ENCODE results near the gene EWSR1. TPM values are rescaled to one million over a fixed set of nuclear protein-coding genes. Genes with fewer than 3 reads are reported as not detected.

Gene EWSR1
- polyA plus RNA-seq, 3 donors: 340 to 350 (median 343) TPM

GRCh38 chr22:29325356-29325755 is 57.3 kb downstream of the EWSR1 start:
- DNase-seq (ENCODE audit: extremely low read depth in 1 of 11, low read depth in 9 of 11, low spot score in 4 of 11): no peak

DNA sequence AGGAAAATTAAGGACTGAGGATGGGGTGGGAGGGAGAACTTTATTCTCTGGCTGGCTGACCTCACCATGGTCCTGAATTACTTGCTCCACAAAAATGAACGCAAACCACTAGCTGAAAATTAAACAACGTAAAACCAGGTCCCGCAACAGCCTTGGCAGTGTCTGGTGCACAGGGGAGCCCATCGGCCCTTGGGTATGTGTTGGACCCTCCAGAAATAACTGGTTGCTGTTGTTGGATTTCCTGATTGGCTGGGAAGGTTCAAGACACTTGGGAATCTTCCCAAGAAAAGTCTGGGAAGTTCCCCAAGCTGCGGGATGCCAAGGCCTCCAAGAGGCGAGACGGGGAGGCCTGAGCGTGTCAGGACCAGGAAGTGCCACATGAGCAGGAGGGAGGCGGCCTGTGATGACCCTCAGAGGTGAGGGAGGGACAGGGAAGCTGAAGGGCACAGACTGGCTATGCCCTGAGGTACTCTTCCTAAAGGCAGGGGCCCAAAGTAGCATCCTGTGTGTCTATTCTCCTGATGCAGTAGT is 57.8 kb downstream of the EWSR1 start:
- DNase-seq (ENCODE audit: extremely low read depth in 1 of 11, low read depth in 9 of 11, low spot score in 4 of 11): no peak

GRCh38 chr22:29326481-29326880 is 58.4 kb downstream of the EWSR1 start:
- DNase-seq (ENCODE audit: extremely low read depth in 1 of 11, low read depth in 9 of 11, low spot score in 4 of 11): no peak

GRCh38 chr22:29327089-29327764 is 59.2 kb downstream of the EWSR1 start:
- DNase-seq (ENCODE audit: extremely low read depth in 1 of 11, low read depth in 9 of 11, low spot score in 4 of 11): no peak

DNA sequence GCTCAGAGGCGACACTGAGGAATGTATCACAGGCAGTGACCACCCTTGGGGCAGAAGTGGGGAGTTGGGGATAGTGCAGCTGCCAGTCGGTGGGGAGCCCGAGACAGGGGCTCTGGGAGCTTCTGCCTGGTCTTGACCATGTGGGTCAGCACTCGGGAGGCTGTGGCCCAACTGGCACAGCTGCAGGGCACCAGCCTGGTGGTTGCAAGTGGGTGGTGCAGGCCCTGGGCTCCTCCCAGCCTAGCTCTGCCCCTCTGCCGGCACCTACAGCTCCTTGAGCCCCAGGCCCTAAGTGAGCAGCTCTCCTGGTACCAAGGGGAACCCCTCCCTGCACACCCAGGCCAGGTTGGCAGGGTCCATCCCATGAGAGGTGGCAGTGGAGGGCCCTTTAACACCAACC is 60.0 kb downstream of the EWSR1 start:
- no peak for DNase-seq (ENCODE audit: extremely low read depth in 1 of 11, low read depth in 9 of 11, low spot score in 4 of 11)

GRCh38 chr22:29328566-29329500 is 60.8 kb downstream of the EWSR1 start:
- no peak for DNase-seq (ENCODE audit: extremely low read depth in 1 of 11, low read depth in 9 of 11, low spot score in 4 of 11)

- no peak for DNase-seq (ENCODE audit: extremely low read depth in 1 of 11, low read depth in 9 of 11, low spot score in 4 of 11)
These were observed 61.5 kb downstream of the EWSR1 start for GRCh38 chr22:29329581-29329980.

GRCh38 chr22:29330291-29330690 is 62.2 kb downstream of the EWSR1 start:
- no peak for DNase-seq (ENCODE audit: extremely low read depth in 1 of 11, low read depth in 9 of 11, low spot score in 4 of 11)

DNA sequence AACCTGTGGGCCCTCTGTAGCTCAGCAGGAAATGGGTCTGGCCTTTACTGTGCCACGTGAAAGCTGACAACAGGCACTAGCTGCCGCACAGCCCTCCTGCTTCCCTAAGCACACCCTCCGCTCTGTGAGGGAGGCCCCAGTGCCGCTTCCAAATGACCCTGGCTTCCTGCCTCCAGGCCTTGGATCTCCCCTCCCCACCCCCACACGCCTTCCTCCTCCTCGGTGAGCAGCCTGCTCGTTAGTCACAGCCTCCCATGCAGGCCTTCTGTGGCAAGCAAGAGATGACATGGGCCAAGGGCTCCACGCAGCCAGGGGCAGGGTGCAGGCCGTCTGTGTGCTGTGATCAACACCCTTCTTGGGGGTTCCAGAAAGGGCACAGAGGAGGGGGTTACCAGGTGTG is 62.7 kb downstream of the EWSR1 start:
- no peak for DNase-seq (ENCODE audit: extremely low read depth in 1 of 11, low read depth in 9 of 11, low spot score in 4 of 11)

- no peak for DNase-seq (ENCODE audit: extremely low read depth in 1 of 11, low read depth in 9 of 11, low spot score in 4 of 11)
These were observed 63.1 kb downstream of the EWSR1 start for GRCh38 chr22:29331213-29331612.

DNA sequence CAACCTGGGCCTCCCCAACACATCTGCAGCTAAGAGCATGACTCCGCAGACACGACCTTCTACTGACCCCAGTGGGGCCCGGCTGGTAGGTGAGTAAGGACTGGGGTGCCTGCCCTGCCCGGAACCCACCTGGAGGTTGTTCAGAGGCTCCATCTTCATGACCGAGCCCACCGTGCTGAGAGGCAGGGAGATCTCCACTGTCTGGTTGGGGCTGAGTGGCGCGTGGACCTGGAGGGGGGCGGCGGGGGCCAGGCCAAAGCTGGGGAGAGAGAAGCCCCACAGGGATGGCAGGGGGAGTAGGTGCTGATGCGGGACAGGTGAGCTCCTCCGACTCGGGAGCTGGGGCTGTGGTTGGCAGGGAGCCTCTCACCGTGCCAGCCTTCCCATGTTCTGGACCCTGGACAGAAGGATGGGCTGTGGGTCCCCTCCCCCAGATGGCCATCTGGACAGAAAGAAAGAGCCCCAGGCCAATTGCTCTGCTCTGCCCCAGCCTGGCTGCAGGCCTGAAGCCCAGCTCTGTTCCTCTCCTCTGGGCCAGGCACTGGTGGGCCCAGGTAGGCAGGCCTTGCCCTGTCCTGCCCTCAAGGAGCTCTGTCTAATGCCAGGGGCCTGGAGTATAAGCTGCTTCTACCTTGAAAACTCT is 63.7 kb downstream of the EWSR1 start:
- no peak for DNase-seq (ENCODE audit: extremely low read depth in 1 of 11, low read depth in 9 of 11, low spot score in 4 of 11)

- no peak for DNase-seq (ENCODE audit: extremely low read depth in 1 of 11, low read depth in 9 of 11, low spot score in 4 of 11)
These were observed 64.9 kb downstream of the EWSR1 start for GRCh38 chr22:29332886-29333496.

- no peak for DNase-seq (ENCODE audit: extremely low read depth in 1 of 11, low read depth in 9 of 11, low spot score in 4 of 11)
These were observed 66.1 kb downstream of the EWSR1 start for GRCh38 chr22:29334148-29334547.

DNA sequence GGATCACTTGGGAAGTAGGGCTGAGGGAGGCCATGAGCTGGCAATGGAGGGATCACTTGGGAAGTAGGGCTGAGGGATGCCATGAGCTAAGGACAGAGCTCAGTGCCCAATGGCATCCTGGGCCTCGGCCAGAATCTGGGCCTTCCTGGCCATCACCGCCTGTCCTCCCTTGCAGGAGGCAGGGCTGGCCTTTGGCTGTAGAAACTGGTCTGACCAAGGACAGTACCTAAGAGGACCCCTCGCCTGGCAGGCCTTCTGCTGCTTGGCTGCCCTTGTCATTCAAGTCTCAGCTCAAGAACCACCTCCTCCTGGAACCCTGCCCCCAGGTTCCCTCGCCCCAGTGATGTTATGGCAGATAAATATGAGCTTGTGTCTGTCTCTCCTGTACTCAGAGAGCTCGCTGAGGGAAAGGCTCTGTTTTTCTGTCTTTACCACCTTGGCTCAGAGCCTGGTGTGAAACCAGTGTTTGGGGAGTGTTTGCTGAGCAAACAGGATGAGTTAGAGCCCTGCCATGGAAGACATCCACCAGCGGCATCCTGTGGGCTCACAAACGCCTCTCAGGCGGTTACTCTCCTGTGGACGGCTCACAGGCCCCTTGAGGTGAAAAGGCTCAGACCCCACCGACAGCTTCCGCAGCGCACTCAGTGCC is 66.8 kb downstream of the EWSR1 start:
- DNase-seq (ENCODE audit: extremely low read depth in 1 of 11, low read depth in 9 of 11, low spot score in 4 of 11): no peak

DNA sequence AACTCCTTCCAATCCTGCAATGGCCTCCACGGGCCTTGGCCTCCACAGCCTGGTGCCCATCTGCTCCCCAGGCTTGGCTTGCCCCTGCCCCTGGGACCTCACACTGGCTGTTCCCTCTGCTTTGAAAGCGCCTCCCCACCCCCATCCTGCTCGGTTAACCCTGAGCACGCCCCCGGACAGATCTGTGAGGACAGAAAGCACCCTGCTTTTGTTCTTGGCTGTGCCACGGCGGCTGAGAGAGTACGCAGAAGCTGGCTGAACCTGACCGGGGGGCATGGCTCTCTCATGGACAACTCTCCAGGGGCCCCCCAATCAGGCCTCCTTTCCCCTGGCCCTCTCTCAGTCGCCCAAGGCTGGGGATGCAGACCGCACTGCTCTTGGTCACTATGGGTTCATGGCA is 67.6 kb downstream of the EWSR1 start:
- DNase-seq (ENCODE audit: extremely low read depth in 1 of 11, low read depth in 9 of 11, low spot score in 4 of 11): no peak

- no peak for DNase-seq (ENCODE audit: extremely low read depth in 1 of 11, low read depth in 9 of 11, low spot score in 4 of 11)
These were observed 68.9 kb downstream of the EWSR1 start for GRCh38 chr22:29336751-29337490.

DNA sequence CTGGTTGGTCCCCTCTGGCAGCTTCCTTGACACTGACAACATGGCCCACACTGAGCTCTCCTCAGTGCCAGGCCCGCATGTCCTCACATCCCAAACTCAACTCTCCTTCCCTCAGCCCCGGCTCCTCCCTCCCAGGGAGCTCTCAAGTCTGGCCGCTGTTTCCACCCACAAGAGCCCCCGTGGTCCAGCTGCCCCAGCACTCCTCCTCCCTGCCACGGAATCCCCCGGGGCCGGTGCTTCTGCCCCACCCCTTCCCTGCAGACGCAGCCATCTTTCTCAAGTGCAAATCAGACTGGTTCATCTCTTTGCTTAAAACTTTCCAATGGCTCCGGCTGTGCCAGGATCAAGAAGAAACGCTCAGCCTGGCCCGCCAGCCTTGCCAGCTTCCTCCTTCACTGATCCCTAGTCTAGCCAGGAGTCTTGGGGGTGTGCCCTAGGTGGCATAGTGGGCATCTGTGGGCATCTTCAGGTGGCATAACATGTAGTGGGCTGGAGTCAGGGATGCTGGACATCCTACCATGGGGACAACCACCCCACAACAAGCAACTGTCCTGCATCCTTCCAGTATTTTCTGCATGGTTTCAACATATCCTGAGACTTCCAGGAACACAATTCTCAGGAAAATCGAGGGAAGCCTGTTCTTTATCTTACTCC is 69.7 kb downstream of the EWSR1 start:
- no peak for DNase-seq (ENCODE audit: extremely low read depth in 1 of 11, low read depth in 9 of 11, low spot score in 4 of 11)

DNA sequence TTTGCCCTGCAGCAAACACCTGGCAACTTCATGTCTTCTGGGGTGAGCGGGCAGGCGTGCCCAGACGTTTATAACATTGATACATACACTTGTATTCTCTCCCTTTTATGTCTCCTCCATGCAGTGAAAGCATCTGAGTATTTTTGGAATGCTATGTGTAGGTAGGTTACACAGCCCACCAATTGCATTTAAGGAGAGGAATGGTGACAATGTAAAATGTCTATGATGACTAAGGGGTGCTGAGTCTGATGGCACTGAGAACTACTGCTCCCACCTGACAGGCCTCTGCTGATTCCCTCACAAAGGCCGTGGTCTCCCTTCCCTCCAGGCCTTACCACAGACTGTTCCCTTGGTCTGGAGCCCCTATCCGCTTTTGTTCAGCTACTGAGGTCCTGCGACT is 70.3 kb downstream of the EWSR1 start:
- DNase-seq (ENCODE audit: extremely low read depth in 1 of 11, low read depth in 9 of 11, low spot score in 4 of 11): no peak

All from renal cortex interstitium (tissue), 11 donors.